Measurements from ENCODE around the gene ZP3.
"Not testable (repeated sequence)": the region's sequence is repeated elsewhere in the genome, so short reads cannot be mapped to it uniquely, and the experiment has no call there.

Gene ZP3

DNA sequence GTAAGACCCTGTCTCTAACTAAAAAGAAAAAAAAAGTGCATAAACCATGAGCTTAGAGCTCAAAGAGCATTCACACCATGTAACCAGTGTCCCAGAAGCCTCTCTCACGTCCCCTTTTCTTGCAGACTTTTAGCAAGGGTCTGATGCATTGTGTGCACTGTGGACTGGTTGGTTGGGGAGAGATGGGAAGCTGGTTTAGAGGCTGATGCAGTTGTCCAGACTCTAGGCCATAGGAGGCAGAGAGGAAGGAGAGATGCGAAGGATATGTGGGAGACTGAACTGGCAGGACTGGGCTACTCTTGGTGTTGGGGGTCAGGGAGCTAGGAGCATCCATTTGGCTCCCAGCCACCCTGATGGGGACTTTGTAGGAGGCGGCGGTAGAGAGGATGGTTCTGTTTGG is 17.0 kb upstream of the ZP3 start:
- no peak for DNase-seq

DNA sequence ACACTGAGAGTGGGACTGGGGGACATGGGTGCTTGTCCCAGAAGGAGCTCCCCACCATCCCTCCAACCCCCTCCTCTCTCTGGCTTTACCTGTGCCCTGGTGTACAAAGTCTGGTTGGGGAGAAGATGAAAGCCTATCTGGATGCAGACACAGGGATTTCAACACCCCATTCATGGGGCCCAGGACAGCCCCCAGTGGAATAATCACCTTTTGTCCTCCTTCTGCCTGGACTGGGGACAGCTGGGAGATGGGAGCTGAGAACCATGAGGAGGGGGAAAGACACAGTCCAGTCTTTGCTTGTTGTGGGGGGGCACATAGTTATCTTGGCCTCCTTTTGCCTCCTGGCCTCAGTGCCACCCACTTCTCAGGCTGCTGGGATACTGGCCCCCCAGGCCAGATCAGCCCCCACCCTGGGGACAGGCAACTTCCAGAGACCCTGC is 16.6 kb upstream of the ZP3 start:
- no peak for DNase-seq

DNA sequence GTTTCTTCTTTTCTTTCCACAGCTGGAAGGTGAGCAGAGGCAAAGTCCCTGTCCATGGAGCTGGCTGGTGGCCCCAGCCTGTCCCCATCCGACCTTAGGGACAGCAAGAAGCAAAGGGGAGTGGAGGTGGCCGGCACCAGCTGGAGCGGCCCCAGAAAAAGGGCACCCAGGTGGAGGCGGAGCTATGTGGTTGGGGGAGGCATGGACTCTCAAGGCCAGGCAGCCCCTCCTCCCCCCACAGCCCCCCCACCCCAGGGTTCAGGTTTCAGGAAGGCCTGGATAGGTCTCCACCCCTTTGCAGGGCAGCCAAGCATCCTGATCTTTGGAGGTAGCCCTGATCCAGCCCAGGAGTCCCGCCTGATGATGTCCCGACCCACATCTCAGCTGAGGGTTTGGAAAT is 15.2 kb upstream of the ZP3 start, which contains the start of gene SSC4D:
SSC4D (minus strand) TSS at position 161 of the 400 bp plus-strand sequence. CDS start 5,258 bp downstream, outside the sequence.
- no peak for DNase-seq

DNA sequence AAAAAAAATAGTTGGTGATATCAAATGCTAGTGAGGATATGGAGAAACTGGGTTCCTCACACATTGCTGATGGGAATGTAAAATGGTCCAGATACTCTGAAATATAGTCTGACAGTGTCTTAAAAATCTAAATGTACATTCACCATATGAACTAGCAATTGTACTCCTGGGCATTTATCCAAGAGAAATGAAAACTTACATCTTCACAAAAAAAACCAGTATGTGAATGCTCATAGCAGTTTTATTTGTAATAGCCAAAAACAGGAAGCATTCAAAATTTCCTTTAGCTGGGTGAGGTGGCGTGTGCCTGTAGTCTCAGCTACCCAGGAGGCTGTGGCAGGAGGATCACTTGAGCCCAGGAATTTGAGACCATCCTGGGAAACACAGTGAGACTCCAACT is 13.1 kb upstream of the ZP3 start:
- DNase-seq, result no peak

DNA sequence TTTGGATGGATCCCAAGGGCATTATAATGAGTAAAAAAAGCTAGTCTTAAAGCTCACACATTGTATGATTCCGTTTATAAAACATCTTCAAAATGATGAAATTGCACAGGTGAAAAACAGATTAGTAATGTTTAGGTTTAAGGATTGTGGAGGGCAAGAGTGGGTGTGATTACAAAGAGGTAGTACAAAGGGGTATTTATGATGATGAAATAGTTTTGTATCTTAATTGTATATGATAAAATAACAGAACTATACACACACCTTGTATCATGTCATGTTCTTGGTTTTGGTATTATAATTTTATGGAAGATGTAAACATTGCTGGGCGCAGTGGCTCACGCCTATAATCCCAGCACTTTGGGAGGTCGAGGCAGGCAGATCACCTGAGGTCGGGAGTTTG is 12.5 kb upstream of the ZP3 start:
- DNase-seq, result no peak

DNA sequence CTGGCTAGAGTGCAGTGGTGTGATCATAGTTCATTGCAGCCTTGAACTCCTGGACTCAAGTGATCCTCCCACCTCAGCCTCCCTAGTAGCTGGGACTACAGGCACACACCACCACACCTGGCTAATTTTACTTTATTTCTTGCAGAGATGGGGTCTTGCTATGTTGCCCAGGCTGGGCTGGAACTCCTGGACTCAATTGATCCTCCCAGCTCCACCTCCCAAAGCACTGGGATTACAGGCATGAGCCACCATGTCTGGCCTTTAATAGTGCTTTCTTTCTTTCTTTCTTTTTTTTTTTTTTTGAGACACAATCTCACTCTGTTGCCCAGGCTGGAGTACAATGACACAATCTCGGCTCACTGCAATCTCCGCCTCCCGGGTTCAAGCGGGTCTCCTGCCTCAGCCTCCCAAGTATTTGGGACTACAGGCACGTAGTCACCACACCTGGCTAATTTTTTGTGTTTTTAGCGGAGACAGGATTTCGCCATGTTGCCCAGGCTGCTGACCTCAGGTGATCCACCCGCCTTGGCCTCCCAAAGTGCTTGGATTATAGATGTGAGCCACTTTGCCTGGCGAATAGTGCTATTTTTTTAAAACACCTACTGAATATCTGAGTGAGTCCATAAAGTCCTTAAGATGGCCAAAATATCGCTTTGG is 7.0 kb upstream of the ZP3 start:
- DNase-seq, result not testable (repeated sequence)

DNA sequence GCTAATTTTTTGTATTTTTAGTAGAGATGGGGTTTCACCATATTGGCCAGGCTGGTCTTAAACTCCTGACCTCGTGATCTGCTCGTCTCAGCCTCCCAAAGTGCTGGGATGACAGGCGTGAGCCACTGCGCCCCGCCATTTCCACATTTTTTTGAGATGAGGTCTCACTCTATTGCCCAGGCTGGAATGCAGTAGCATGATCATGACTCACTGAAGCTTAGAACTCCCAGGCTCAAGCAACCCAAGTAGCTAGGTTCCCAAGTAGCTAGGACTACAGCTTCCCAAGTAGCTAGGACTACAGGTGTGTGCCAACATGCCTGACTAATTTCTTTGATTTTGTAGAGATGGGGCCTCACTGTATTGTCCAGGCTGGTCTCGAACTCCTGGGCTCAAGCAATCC is 3.7 kb upstream of the ZP3 start:
- not testable (repeated sequence) for DNase-seq

DNA sequence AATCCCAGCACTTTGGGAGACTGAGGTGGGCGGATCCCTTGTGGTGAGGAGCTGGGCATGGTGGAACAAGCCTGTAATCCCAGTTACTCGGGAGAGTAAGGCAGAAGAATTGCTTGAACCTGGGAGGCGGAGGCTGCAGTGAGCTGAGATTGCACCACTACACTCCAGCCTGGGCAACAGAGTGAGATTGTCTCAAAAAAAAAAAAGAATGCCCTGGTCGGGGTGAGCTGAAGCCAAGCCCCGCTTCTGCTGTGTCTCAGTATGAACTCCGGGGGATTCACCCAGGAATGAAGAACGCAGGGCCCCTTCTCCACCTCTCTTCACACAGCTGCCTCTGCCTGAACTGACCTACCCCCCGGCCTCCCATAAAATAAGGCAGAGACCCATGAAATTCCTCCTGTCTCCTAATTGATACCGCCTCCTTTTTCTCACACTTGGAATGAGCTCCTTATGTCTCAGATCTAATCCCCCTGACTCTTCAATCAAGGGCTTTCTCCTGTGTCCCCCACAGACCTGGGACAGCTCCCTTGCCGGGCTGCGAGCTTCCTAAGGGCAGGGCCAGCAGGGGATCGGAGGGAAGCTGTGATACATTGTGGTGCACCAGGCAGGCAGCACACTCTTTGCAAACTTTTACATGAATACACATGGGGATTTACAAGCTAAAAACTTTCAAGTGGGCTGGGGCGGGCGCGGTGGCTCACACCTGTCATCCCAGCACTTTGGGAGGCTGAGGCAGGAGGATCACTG is 911 bp upstream of the ZP3 start:
- DNase-seq, result no peak

DNA sequence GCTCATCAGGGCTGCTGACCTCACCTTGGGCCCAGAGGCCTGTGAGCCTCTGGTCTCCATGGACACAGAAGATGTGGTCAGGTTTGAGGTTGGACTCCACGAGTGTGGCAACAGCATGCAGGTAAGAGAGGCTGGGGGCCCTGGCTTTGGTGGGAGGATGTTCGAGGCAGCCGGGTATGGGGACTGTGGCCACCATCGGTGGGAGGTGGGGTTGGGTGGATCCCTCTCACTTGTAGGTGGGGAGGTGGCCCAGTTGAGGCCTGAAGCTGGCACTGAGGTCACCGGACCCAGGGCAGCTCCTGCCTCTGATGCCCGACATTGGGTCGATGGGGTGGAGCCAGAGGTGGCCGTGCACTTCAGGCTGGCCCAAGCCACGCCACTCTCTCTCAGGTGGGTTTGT is 406 bp downstream of the ZP3 start:
- no peak for DNase-seq

DNA sequence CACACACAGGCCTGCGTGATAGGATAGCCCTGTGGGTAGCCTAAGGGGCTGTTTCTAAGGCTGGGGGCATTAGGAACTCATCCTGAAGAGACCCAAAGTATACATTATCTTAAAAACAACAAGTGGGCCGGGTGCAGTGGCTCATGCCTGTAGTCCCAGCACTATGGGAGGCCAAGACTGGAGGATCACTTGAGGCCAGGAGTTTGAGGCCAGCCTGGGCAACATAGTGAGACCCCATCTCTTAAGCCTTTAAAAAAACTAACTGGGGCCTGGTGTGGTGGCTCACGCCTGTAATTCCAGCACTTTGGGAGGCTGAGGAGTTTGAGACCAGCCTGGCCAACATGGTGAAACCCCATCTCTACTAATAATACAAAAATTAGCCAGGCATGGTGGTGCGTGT is 808 bp downstream of the ZP3 start:
- DNase-seq, result not testable (repeated sequence)

DNA sequence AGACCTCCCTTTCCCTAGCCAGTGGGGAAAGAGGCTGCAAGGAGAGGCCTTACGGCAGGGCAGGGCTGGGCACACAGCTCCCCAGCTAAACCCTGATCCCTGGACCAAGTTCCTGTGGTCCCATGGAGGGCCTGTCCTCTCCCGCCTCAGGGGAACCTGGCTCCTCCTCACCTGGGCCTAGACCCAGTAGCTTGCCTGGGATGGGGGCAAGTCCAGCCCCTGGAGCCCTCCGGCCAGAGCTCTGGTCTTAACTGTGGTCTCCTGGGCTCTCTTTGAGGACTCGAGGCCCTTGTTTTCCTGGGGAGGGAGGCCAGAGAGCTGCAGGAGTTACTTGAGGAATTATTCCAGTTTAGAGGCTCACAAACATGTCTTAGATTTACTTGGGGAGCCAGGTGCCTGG is 1.5 kb downstream of the ZP3 start:
- no peak for DNase-seq

DNA sequence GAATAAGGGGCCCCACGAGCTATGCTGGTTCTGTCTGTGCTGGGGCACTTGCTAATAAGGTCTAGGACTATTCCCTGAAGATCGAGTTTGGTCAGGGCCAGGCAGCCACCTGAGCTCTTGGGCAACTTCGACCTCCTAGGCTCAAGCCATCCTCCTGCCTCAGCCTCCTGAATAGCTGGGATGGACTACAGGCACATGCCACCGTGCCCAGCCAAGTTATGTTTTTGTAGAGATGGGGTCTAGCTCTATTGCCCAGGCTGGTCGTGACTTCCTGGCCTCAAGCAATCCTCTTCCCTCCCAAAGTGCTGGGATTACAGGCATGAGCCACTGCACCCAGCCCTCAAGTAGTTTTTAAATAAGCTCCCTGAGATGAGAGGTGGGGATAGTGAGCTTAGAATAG is 2.9 kb downstream of the ZP3 start:
- no peak for DNase-seq

DNA sequence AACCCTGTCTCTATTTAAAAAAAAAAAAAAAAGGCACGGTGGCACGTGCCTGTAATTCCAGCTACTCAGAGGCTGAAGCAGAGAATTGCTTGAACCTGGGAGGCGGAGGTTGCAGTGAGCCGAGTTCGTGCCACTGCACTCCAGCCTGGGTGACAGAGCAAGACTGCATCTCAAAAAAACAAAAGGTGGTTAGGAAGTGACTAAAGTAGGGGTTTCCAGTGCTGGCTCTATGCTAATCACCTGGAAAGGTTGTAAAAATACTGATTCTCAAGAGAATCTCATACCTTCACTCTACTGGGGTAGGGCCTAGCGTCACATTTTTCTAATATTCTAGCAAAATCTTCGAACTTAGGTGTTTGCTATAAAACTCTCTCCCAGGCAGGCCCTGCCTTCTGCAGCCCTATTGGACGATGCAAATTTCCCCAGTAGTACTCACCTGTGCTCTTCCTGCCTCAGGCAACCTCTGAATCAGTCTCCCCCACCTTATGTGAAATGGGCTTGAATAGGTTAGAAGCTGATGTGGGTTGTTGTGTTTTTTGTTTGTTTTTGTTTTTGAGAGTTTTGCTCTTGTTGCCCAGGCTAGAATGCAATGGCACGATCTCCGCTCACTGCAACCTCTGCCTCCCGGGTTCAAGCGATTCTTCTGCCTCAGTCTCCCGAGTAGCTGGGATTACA is 3.5 kb downstream of the ZP3 start:
- DNase-seq, result no peak

DNA sequence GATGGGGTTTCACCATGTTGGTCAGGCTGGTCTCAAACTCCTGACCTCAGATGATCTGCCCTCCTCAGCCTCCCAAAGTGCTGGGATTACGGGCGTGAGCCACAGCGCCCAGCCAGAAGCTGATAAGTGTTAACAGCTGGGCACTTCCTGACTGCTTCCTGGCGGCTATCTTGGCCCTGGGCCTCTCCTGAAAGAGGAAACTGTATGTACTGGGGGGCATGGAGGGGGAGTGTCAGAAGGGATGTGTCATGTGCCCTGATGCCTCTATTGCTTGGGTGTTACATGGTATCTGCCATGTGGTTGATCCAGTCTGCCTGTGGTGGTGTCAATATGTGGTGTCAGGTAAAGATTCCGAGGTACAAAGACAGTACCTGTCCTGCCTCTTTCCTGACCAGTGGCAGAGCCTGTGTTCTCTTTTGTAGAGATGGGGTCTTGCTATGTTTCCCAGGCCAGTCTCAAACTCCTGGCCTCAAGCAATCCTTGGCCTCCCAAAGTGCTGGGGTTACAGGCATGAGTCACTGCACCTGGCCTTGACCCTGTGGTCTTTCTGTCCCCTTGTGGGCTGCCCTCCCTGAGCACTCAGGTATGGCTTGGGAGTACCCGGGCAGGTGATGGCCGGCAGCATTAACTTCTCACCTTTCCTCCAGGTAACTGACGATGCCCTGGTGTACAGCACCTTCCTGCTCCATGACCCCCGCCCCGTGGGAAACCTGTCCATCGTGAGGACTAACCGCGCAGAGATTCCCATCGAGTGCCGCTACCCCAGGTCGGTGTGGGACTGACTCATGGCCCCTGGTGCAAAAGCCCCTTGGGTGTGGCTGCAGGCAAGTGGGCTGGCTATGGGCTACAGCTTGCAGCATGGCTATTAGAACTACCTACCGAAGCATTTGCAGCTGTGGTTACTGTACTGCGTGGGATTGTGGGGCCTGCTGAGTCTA is 4.4 kb downstream of the ZP3 start:
- DNase-seq, result no peak

DNA sequence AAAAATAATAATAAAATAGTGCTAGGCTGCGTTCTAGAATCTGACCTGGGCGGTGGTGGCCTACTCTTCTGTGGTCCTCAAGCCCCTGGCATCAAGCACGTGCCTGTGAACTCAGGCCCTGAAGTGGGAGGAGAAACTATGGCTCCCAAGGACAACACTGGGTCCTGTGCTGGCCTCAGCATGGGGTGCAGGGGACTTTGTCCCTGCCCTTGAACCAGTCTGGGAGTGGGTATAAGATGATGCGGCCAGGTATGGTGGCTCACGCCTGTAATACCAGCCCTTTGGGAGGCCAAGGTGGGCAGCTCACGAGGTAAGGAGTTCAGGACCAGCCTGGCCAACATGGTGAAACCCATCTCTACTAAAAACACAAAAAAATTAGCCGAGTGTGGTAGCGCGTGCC is 5.5 kb downstream of the ZP3 start:
- DNase-seq, result no peak

DNA sequence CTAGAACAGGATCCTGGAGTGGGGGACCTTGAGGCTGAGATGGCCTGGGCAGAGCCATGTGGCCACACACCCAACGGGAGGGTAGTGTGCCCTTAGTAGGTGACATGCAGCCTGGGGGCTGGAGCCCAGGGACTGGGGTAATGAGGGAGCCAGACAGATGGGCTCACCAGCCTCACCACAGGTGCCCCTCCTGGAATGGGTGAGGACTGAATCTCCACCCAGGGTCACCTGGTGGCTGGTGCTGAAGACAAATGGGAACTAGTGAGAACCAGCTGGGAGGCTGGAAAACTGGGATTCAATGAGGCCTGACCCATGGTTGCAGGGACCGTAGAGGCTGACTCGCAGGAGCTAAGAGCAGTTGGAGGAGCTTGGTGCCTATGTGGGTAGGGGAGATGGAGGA is 6.1 kb downstream of the ZP3 start:
- no peak for DNase-seq

DNA sequence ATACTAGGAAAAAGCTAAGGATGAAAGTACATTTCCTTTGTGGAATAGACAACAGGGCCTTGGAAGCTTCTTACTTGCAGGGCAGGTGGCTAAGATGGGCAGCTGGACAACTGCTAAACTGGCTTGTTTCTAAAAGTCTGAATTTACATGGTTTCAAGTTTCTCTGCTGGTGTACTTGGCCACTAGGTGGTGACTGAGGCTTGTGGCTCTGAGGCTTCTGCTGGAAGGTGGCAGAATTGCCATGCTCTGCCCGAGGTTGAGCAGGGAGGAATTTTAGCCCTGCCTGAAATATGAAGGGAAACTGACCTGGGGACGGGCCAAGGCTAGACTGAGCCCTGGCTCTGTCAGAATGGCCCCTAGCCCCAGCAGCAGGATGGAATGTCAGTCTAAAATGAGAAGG is 13.1 kb downstream of the ZP3 start:
- DNase-seq, result not testable (repeated sequence)

DNA sequence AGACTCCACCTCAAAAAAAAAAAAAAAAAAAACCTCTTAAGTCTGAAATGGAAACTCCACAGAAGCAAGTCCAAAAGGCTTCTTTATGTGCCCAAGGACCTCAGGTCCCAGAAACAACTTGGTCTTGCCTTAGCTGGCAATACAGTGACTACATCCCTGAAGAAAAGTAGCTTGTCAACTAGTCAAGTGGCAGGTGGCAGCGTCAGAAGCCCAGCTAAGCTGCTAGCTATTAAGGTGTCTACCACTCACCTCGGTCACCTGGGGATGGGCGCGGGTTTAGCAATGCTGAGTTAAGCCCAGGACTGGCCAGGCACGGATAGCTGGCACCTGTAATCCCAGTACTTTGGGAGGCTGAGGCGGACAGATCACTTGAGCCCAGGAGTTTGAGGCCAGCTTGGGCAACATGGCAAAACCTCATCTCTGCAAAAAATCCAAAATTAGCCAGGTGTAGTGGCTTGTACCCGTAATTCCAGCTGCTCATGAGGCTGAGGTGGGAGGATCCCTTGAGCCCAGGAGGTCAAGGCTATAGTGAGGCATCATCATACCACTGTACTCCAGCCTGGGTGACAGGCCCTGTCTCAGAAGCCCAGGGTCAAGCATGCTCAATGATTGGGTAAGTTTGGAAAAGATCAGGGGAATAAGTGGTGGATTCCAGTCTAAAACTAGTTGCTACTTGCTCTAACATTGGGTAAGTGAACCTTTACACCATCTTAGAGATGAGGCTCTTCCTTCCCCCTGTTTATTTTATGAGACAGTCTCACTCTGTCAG is 14.6 kb downstream of the ZP3 start:
- not testable (repeated sequence) for DNase-seq

DNA sequence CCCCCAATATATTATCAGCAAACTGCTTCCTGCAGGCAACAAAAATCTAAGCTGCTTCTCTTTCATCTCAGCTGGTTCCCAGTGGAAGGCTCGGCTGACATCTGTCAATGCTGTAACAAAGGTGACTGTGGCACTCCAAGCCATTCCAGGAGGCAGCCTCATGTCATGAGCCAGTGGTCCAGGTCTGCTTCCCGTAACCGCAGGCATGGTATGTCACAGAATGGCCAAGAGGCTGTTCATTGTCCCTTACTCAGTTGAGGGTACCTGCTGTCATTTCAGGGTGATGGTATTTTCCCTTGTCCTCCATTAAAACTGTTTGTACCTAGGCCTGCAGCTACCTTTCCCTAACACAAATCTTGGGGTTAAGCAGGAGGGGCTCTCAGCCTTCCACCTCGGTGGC is 15.7 kb downstream of the ZP3 start:
- DNase-seq, result not testable (repeated sequence)

DNA sequence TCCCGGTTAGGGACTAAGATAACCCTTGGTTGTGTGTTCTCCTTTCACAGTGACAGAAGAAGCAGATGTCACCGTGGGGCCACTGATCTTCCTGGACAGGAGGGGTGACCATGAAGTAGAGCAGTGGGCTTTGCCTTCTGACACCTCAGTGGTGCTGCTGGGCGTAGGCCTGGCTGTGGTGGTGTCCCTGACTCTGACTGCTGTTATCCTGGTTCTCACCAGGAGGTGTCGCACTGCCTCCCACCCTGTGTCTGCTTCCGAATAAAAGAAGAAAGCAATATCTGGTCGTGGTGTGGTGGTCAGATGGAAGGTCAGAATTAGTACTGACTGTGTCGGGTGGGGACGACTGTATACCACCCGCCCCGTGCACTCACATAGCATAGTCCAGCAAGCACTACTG is 17.0 kb downstream of the ZP3 start:
- not testable (repeated sequence) for DNase-seq

DNA sequence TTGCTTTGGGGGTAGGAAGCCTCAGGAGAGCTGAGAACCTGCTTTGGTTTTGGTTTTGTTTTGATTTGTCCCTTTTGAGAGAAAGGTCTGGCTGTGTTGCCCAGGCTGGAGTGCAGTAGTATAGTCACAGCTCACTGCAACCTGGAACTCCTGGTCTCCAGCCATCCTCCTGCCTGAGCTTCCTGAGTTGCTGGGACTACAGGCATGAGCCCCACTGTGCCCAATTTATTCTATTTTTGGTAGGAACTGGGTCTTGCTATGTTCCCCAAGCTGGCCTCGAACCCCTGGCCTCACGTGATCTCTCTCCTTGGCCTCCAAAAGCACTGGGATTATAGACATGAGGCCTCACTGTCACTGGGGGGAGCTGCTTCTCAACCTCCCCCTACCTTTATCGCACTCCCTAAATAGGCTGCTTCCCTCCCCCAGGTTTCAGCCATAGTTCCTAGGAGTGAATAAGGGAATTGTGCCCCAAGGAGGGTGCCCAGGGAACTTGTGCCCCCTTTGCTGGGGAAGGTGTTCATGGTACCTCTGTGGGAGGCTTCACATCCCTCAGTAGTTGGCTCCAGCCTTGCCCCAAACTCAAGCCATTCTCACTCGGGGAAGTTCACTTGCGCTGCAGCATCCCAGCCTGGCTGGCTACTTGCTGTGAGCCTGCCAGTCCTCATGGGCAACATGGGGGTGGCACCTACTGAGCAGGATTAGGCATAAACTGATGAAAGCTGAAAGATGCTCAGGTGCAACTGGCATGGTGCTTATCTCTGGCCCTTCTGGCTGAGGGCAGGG is 18.1 kb downstream of the ZP3 start:
- DNase-seq, result not testable (repeated sequence)
